ENCODE results near the gene SESN3.
"Not testable (repeated sequence)": the region's sequence is repeated elsewhere in the genome, so short reads cannot be mapped to it uniquely, and the experiment has no call there.

The SESN3 gene

GRCh38 chr11:95153857-95154246, 77.2 kb downstream of the SESN3 start:
- no peak for DNase-seq

- DNase-seq = no peak
Observed at GRCh38 chr11:95152876-95153856, 77.8 kb downstream of the SESN3 start.

DNA sequence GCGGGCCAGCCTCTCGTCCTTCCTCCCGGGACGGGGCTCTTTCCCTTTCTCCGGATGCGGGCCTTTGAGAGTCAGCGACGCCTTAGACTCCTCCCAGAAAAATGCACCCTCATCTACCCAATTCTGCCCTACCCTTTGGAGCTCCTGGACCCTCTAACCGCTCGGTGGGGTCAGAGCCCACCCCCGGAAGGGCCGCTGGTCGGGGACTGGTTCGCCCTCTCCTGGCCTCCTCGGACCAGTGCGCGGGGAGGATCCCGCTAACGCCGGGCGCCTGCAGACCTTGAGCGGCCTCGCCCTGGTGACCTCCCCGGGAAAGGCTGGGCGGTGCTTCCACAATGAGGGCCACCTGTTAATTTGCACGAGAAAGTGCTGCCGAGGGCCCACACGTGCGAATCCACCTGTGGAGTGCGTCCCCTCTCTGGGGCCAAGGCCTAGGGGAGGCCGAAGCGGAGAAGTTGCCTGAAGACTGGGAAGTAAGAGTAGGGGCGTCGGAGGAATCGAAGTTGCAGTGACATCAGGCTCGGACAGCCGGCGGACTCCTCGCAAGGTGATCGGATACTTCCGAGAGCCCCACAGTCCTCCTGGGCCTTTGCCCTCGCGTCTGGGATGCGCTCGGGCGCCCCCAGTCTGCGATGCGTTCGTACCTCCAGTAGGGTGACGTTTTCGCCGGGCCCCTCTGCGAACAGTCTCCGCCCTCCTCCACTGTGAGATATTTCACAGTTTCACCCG, 79.9 kb downstream of the SESN3 start:
- DNase-seq = peak; percentile 36 to 95 (median 87)

DNA sequence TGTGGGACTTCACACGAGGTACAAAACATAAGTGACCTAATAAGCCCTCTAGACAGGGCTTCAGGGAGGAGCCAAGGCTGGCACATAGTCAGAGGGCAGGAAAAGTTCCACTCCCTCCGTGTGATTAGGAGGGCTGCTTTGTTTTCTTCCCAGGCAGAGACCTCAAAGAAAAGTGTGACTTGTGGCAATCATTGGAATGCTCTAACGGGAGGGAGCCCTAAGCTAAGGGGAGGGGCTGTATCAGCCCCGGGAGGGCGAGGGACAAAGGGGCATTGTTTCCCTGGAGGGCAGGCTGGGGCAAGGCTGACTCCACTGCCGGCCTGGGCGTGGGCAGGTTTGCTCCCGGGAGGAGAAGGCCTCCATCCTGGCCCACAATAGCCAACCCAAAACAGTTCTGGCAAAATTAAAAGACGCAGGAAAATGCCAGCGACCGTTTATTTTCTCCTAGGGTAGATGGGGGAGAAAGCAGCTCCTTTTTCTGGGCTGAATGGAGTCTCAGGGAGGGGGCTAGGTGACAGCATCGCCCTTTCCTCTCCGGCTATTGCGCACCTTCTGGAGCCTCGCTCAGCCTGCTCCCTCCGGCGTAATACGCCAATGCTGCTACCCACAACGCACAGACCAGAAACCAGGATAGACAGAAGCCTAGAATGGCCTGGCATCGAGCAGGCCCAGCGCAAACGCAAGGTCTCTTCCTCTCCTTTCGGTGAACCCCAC, 81.2 kb downstream of the SESN3 start:
- DNase-seq = peak in 50 of 56 donors; percentile 19 to 86 (median 67)

GRCh38 chr11:95148938-95149337, 82.1 kb downstream of the SESN3 start:
- no peak for DNase-seq

GRCh38 chr11:95148406-95148805, 82.6 kb downstream of the SESN3 start:
- DNase-seq = no peak

- peak in 18 of 56 donors; percentile 5 to 63 (median 16) for DNase-seq
Observed at GRCh38 chr11:95147364-95147905, 83.6 kb downstream of the SESN3 start.

DNA sequence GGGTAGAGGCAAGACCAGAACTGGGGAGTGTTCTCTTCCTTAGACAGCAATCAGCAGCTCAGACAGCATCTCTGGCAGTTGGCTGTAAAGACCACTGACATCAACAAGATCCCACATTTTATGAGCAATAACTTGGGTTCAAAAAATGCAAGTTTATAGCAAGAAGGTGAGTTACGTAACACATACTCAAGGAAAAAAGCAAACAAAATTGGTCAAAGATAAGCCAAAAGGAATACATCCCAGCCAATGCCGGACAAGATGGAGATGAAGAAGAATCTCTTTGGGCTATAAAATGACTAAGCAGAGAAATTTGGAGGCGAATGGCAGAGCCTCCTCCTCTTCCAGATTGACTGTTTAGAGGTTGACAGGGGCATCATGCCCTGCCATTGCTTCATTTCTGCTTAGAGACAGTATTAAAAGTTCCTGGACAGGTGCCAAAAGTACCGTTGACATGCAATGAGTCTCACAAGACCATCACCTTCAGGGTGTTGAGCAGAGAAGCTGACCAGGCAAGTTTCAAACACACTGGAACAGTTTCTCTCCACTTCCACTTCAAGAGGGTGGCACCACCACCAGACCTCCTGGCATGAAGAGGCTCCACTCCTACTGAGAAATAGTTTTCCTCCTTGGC, 85.5 kb downstream of the SESN3 start:
- DNase-seq = no peak

- DNase-seq = no peak
Observed at GRCh38 chr11:95144313-95145235, 86.4 kb downstream of the SESN3 start.

GRCh38 chr11:95143106-95143681, 87.8 kb downstream of the SESN3 start:
- DNase-seq = no peak

GRCh38 chr11:95142431-95142830, 88.6 kb downstream of the SESN3 start:
- DNase-seq = no peak

DNA sequence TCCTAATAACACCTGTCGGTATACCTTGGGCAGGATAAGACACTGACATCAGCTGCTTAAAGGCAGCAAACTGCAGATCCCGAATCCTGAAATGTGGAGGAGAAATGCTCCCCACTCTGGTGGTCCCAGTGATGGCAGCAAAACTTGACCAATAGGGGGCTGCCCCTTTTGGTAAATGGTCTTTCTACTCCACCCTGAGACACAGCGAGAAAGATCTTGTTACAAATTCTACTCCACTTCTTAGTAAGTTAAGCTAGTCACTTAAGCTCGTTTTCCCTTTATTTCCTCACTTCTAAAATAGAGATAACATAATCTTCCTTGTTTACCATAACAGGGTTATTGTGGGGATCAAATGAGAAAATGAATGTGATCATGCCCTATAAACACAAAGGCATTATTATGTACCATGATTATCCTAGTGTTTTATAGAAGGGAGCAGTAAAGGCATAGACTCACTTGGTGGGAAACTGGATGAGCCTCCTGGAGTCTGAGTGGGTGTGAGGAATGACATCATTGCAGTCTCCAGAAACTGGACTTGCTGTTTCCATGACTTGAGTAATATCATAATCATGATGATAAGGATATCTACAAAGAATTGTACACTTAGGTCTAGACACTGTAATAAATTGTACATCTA, 90.5 kb downstream of the SESN3 start:
- DNase-seq = no peak

- DNase-seq = no peak
Observed at GRCh38 chr11:95138448-95138847, 92.6 kb downstream of the SESN3 start.

GRCh38 chr11:95137299-95137698, 93.7 kb downstream of the SESN3 start:
- DNase-seq = no peak

DNA sequence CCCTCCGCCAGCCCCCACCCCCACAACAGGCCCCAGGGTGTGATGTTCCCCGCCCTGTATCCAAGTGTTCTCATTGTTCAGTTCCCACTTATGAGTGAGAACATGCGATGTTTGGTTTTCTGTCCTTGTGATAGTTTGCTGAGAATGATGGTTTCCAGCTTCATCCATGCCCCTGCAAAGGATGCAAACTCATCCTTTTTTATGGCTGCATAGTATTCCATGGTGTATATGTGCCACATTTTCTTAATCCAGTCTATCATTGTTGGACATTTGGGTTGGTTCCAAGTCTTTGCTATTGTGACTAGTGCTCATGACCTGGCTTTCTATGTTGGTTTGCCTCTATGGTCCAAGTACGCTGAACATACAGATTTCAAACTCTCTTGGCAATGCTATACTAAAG, 94.3 kb downstream of the SESN3 start:
- not testable (repeated sequence) for DNase-seq

DNA sequence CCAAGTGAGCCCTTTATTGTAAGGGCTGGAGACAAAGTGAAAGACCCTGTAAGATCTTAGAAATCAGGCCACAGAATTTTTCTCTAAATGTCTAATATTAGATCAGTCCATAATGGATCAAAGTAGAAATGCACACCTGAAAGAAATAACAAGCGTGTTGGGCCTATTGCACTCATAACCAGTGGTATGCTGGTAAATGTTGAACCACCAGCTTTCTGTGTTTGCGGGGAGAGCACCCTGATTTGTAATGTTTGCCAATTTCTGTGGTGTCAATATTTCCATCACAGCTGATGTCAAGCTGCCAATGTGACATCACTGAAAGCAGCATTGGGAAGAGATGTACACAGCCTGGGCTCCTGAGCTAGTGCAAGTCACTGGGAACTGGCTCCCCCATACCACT, 95.1 kb downstream of the SESN3 start:
- no peak for DNase-seq

DNA sequence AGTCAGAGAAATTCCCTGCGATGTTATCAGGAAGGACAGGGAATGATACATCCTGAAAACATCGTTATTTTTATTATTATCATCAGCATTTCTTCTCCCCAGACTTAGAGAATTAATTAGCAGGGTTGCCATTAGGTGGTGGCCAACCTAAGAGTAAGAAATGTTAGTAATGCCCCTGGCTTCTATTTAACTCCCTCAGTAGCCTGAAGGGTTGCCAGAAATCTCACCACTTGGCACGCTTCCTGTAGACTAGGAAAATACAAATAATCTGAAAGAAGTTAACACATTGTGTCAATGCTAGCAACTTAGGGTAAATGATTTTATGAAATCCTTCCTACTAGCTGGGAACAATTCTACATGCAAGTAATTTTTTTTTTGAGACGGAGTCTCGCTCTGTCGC, 95.8 kb downstream of the SESN3 start:
- DNase-seq = peak in 3 of 56 donors; percentile 14 to 34 (median 16)

DNA sequence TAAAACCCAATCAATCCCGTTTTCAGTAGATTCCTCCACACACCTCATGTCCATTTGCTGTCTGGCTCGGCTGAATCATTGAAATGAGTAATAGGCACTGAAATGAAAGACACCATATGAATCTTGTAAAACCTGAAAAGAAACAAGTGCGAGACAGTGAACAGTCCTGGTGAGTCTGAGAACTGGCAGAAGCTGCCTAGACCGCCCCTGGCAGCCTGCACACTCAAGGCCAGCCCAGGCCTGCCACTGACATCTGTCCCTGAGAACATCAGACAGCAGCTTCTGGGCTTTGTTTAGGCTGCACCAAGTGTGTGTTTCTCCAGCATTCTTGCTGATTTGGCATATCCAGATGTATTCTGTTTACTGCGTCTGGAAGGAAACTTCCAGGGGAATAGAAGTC, 96.5 kb downstream of the SESN3 start:
- DNase-seq = peak in 12 of 56 donors; percentile 6 to 37 (median 20)

- peak in 1 of 56 donors; percentile 44 for DNase-seq
Observed at GRCh38 chr11:95132956-95133355, 98.0 kb downstream of the SESN3 start.

All from nucleus accumbens (tissue), 56 donors.